K562 (cell line): ENCODE results near the gene STAM2. TPM values are rescaled to one million over a fixed set of nuclear protein-coding genes. Genes with fewer than 3 reads are reported as not detected.

Source experiments
- BRD4 ChIP-seq: fragments of 200-600 bp; sonication (generic); IDR thresholded peaks from 2 replicates; pipeline ENCODE4 v1.6.1; 2017; ENCODE audit warnings: inconsistent platforms
- CCAR2 ChIP-seq: fragments of 200-400 bp; formaldehyde crosslinking; IDR thresholded peaks from 2 replicates; pipeline ENCODE4 v1.6.1; 2017; ENCODE audit warnings: mild to moderate bottlenecking, low read depth, low read length
- DDX20 ChIP-seq: fragments of 450-650 bp; IDR thresholded peaks from 2 replicates; pipeline ENCODE4 v1.6.1; 2016; ENCODE audit warnings: missing genetic modification characterization, low read depth, mild to moderate bottlenecking, missing compliant biosample characterization, moderate library complexity
- ETV1 ChIP-seq: fragments of 450-650 bp; conservative IDR thresholded peaks from 2 replicates; pipeline ENCODE4 v1.6.1; 2016; ENCODE audit warnings: missing genetic modification characterization, control low read depth, low read depth, missing compliant biosample characterization
- GABPB2 ChIP-seq: fragments of 250-450 bp; sonication (Bioruptor Pico); conservative IDR thresholded peaks from 2 replicates; pipeline ENCODE4 v1.5.1; 2021; ENCODE audit warnings: mild to moderate bottlenecking
- HOXB6 ChIP-seq: fragments of 250-450 bp; sonication (Bioruptor Pico); IDR thresholded peaks from 2 replicates; pipeline ENCODE4 v1.5.1; 2022; ENCODE audit warnings: mild to moderate bottlenecking, borderline replicate concordance
- LEF1 ChIP-seq: fragments of 450-650 bp; IDR thresholded peaks from 2 replicates; pipeline ENCODE4 v1.6.1; 2016; ENCODE audit warnings: mild to moderate bottlenecking
- MECOM ChIP-seq: fragments of 250-450 bp; sonication (Bioruptor Pico); IDR thresholded peaks from 2 replicates; pipeline ENCODE4 v1.8.0; 2022; ENCODE audit warnings: inconsistent platforms
- NCOA1 ChIP-seq: fragments of 450-650 bp; IDR thresholded peaks from 2 replicates; pipeline ENCODE4 v1.6.1; 2016; ENCODE audit warnings: low read depth
- NONO ChIP-seq, 2 experiments: fragments of 200-400 bp in 1 of 2; fragments of 450-650 bp in 1 of 2; formaldehyde crosslinking in 1 of 2; IDR thresholded peaks; 2 replicates each; pipeline ENCODE4 v1.6.1; 2017; ENCODE audit warnings: low read depth in 2 of 2, mild to moderate bottlenecking in 2 of 2, moderate library complexity in 2 of 2, low read length in 1 of 2
- SETDB1 ChIP-seq: IDR thresholded peaks from one replicate; pipeline ENCODE4 v1.6.1; 2012; ENCODE audit warnings: low read length, control low read depth, inconsistent platforms
- TBL1XR1 ChIP-seq, 2 experiments: IDR thresholded peaks; 2 replicates each; pipeline ENCODE4 v1.6.1; 2012; ENCODE audit warnings: improper control_type of control experiment in 2 of 2, low read length in 2 of 2, mild to moderate bottlenecking in 1 of 2
- XRCC3 ChIP-seq: fragments of 450-650 bp; IDR thresholded peaks from 2 replicates; pipeline ENCODE4 v1.6.1; 2017; ENCODE audit warnings: mild to moderate bottlenecking, moderate library complexity
- ZC3H4 ChIP-seq: sonication (generic); formaldehyde crosslinking; IDR thresholded peaks from 2 replicates; pipeline ENCODE4 v1.9.0; 2021; ENCODE audit warnings: missing genetic modification reagents, borderline replicate concordance
- ZFP36 ChIP-seq: fragments of 150-350 bp; IDR thresholded peaks from 2 replicates; pipeline ENCODE4 v1.6.1; 2018; ENCODE audit warnings: low read length, low read depth; ENCODE audit not compliant: partially characterized antibody
- ZFX ChIP-seq: sonication (generic); formaldehyde crosslinking; IDR thresholded peaks from 2 replicates; pipeline ENCODE4 v1.8.0; 2022; ENCODE audit warnings: mild to moderate bottlenecking, missing genetic modification reagents, moderate library complexity
- ZNF175 ChIP-seq: fragments of 200-800 bp; sonication (Bioruptor generic); IDR thresholded peaks from 2 replicates; pipeline ENCODE4 v1.6.1; 2016; ENCODE audit warnings: low read depth, mild to moderate bottlenecking, missing genetic modification characterization, missing compliant biosample characterization
- ZNF23 ChIP-seq: fragments of 250-450 bp; sonication (Bioruptor Pico); IDR thresholded peaks from 2 replicates; pipeline ENCODE4 v1.4.0; 2020; ENCODE audit warnings: mild to moderate bottlenecking
- ZNF24 ChIP-seq: fragments of 450-650 bp; IDR thresholded peaks from 2 replicates; pipeline ENCODE4 v1.6.1; 2016
- ZNF77 ChIP-seq: fragments of 250-450 bp; sonication (Bioruptor Pico); IDR thresholded peaks from 2 replicates; pipeline ENCODE4 v1.5.0; 2020
- polyA plus RNA-seq, 8 experiments: library from polyadenylated mRNA; depleted of rRNA in 4 of 8; stranded (reverse) in 5 of 8; unstranded in 3 of 8; fragments of >200 nt; fragmentation: Nextera tagmentation in 2 of 8; fragmentation: Illumina TruSeq in 1 of 8; extraction: Ambion mirVana in 2 of 8; extraction: Trizol in 1 of 8; gene quantifications; 2 replicates each; pipeline versions ENCODE4 v1.2.1 to v1.2.3, GENCODE V29; 2011 to 2014; ENCODE audit warnings: inconsistent platforms in 1 of 8, missing spikeins in 1 of 8
- total RNA-seq, 7 experiments: library from RNA; depleted of rRNA in 6 of 7; stranded (reverse); fragments of >200 nt in 6 of 7; fragmentation: Illumina TruSeq in 2 of 7; extraction: Trizol in 2 of 7; gene quantifications; 2 replicates each; pipeline versions ENCODE4 v1.2.1 to v1.2.3, GENCODE V29; 2011 to 2021; ENCODE audit warnings: low replicate concordance in 1 of 7
- TF ChIP-seq, protein P1 (sequence below): IDR thresholded peaks from 2 replicates; pipeline ENCODE4 v1.6.1; 2011; ENCODE audit not compliant: insufficient read length; ENCODE audit errors: extremely low read depth
- TF ChIP-seq, protein P2 (sequence below), 2 experiments: fragments of 450-650 bp in 1 of 2; sonication (generic) in 1 of 2; formaldehyde crosslinking; conservative IDR thresholded peaks; 2 replicates each; pipeline versions ENCODE4 v1.4.0 to v1.8.1; 2020 to 2022; ENCODE audit warnings: mild to moderate bottlenecking in 1 of 2, missing genetic modification reagents in 1 of 2
- TF ChIP-seq, protein P3 (sequence below): fragments of 450-650 bp; formaldehyde crosslinking; conservative IDR thresholded peaks from 2 replicates; pipeline ENCODE4 v1.4.0; 2022; ENCODE audit warnings: mild to moderate bottlenecking, missing genetic modification characterization
- TF ChIP-seq, protein P4 (sequence below): fragments of 450-650 bp; IDR thresholded peaks from 2 replicates; pipeline ENCODE4 v1.7.1; 2018; ENCODE audit warnings: mild to moderate bottlenecking, low read depth; ENCODE audit not compliant: partially characterized antibody

STAM2 gene
- total and polyA plus RNA-seq, 9 of the 15 experiments (the other 6 are each of a cell fraction or from before 2014, with no cell fraction given), result 4.5 to 13.9 (median 8.7) TPM

GRCh38 chr2:152175368-152176112 lies at the start of gene STAM2 (continued):
- TF ChIP-seq NONO (IDR thresholded peaks at IDR 0.05; ENCODE audit: low read depth in 2 of 2, low read length in 1 of 2) (peak; percentile 52 to 74; a peak in 1 of 4 replicates), ZNF23 (CRISPR knock-in tag) (no peak), ZC3H4 (CRISPR knock-in tag) (no peak), ZNF175 (CRISPR knock-in tag) (0 out of 2 replicates have a peak, but pooled peaks have one; percentile 20), ZNF24 (no peak), ETV1 (peak; percentile 99), ZFX (CRISPR knock-in tag) (peak; percentile 98), TBL1XR1 (IDR thresholded peaks at IDR 0.05; ENCODE audit: low read length in 2 of 2) (peak in 1 of 2 experiments; percentile 67; a peak in 3 of 4 replicates), DDX20 (no peak), MECOM (CRISPR knock-in tag) (no peak), ZNF77 (CRISPR knock-in tag) (no peak), GABPB2 (no peak), BRD4 (peak; percentile 77; the same call in 1 of the 2 replicates), ZFP36 (no peak), XRCC3 (no peak), SETDB1 (no peak), NCOA1 (peak; percentile 64; the same call in 1 of the 2 replicates), HOXB6 (CRISPR knock-in tag) (no peak), LEF1 (no peak), CCAR2 (no peak)
- TF ChIP-seq, protein P1, sequence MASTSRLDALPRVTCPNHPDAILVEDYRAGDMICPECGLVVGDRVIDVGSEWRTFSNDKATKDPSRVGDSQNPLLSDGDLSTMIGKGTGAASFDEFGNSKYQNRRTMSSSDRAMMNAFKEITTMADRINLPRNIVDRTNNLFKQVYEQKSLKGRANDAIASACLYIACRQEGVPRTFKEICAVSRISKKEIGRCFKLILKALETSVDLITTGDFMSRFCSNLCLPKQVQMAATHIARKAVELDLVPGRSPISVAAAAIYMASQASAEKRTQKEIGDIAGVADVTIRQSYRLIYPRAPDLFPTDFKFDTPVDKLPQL, result no peak
- TF ChIP-seq, protein P2, sequence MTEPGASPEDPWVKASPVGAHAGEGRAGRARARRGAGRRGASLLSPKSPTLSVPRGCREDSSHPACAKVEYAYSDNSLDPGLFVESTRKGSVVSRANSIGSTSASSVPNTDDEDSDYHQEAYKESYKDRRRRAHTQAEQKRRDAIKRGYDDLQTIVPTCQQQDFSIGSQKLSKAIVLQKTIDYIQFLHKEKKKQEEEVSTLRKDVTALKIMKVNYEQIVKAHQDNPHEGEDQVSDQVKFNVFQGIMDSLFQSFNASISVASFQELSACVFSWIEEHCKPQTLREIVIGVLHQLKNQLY (CRISPR knock-in tag; conservative IDR thresholded peaks at IDR 0.05), result no peak
- TF ChIP-seq, protein P3, sequence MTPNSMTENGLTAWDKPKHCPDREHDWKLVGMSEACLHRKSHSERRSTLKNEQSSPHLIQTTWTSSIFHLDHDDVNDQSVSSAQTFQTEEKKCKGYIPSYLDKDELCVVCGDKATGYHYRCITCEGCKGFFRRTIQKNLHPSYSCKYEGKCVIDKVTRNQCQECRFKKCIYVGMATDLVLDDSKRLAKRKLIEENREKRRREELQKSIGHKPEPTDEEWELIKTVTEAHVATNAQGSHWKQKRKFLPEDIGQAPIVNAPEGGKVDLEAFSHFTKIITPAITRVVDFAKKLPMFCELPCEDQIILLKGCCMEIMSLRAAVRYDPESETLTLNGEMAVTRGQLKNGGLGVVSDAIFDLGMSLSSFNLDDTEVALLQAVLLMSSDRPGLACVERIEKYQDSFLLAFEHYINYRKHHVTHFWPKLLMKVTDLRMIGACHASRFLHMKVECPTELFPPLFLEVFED (CRISPR knock-in tag), result peak; percentile 77
- TF ChIP-seq, protein P4, sequence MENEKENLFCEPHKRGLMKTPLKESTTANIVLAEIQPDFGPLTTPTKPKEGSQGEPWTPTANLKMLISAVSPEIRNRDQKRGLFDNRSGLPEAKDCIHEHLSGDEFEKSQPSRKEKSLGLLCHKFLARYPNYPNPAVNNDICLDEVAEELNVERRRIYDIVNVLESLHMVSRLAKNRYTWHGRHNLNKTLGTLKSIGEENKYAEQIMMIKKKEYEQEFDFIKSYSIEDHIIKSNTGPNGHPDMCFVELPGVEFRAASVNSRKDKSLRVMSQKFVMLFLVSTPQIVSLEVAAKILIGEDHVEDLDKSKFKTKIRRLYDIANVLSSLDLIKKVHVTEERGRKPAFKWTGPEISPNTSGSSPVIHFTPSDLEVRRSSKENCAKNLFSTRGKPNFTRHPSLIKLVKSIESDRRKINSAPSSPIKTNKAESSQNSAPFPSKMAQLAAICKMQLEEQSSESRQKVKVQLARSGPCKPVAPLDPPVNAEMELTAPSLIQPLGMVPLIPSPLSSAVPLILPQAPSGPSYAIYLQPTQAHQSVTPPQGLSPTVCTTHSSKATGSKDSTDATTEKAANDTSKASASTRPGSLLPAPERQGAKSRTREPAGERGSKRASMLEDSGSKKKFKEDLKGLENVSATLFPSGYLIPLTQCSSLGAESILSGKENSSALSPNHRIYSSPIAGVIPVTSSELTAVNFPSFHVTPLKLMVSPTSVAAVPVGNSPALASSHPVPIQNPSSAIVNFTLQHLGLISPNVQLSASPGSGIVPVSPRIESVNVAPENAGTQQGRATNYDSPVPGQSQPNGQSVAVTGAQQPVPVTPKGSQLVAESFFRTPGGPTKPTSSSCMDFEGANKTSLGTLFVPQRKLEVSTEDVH, result peak; percentile 91
